ENCODE data around the gene C13orf46.

C13orf46 gene

GRCh38 chr13:114009590-114010400 is 35.9 kb upstream of the C13orf46 start:
- DNase-seq (ENCODE audit: low read depth): no peak

- DNase-seq (ENCODE audit: low read depth): no peak
Measured at GRCh38 chr13:114008964-114009589, 35.2 kb upstream of the C13orf46 start.

- DNase-seq (ENCODE audit: low read depth): no peak
Measured at GRCh38 chr13:114007566-114007965, 33.7 kb upstream of the C13orf46 start.

GRCh38 chr13:114005206-114005724 is 31.4 kb upstream of the C13orf46 start:
- DNase-seq (ENCODE audit: low read depth): no peak

- no peak for DNase-seq (ENCODE audit: low read depth)
Measured at GRCh38 chr13:114004420-114005205, 30.7 kb upstream of the C13orf46 start.

- no peak for DNase-seq (ENCODE audit: low read depth)
Measured at GRCh38 chr13:114002771-114003321, 29.0 kb upstream of the C13orf46 start.

GRCh38 chr13:114002009-114002544 is 28.2 kb upstream of the C13orf46 start:
- no peak for DNase-seq (ENCODE audit: low read depth)

GRCh38 chr13:114001331-114002008 is 27.6 kb upstream of the C13orf46 start:
- no peak for DNase-seq (ENCODE audit: low read depth)

GRCh38 chr13:114000151-114001040 is 26.5 kb upstream of the C13orf46 start:
- DNase-seq (ENCODE audit: low read depth): no peak

- DNase-seq (ENCODE audit: low read depth): no peak
Measured at GRCh38 chr13:113999618-113999910, 25.7 kb upstream of the C13orf46 start.

- no peak for DNase-seq (ENCODE audit: low read depth)
Measured at GRCh38 chr13:113998781-113999617, 25.1 kb upstream of the C13orf46 start.

GRCh38 chr13:113997845-113998751 is 24.2 kb upstream of the C13orf46 start:
- DNase-seq (ENCODE audit: low read depth): no peak

GRCh38 chr13:113996912-113997745 is 23.3 kb upstream of the C13orf46 start:
- no peak for DNase-seq (ENCODE audit: low read depth)

- no peak for DNase-seq (ENCODE audit: low read depth)
Measured at GRCh38 chr13:113996081-113996911, 22.4 kb upstream of the C13orf46 start.

GRCh38 chr13:113995051-113995601 is 21.2 kb upstream of the C13orf46 start:
- DNase-seq (ENCODE audit: low read depth): no peak

GRCh38 chr13:113992276-113993005 is 18.6 kb upstream of the C13orf46 start:
- DNase-seq (ENCODE audit: low read depth): no peak
